Stimulated activated CD8-positive, alpha-beta memory T cell treated with anti-CD3 and anti-CD28 coated beads, Interleukin-15, amount 100 ng/mL, for 48 hours (primary cell): ENCODE results near the gene FAM163B.

Experiments used
- DNase-seq, 2 donors: peaks; one replicate each; pipeline ENCODE4 v3.0.0-alpha.2; 2020; ENCODE audit warnings: low read depth in 2 of 2

FAM163B gene

DNA sequence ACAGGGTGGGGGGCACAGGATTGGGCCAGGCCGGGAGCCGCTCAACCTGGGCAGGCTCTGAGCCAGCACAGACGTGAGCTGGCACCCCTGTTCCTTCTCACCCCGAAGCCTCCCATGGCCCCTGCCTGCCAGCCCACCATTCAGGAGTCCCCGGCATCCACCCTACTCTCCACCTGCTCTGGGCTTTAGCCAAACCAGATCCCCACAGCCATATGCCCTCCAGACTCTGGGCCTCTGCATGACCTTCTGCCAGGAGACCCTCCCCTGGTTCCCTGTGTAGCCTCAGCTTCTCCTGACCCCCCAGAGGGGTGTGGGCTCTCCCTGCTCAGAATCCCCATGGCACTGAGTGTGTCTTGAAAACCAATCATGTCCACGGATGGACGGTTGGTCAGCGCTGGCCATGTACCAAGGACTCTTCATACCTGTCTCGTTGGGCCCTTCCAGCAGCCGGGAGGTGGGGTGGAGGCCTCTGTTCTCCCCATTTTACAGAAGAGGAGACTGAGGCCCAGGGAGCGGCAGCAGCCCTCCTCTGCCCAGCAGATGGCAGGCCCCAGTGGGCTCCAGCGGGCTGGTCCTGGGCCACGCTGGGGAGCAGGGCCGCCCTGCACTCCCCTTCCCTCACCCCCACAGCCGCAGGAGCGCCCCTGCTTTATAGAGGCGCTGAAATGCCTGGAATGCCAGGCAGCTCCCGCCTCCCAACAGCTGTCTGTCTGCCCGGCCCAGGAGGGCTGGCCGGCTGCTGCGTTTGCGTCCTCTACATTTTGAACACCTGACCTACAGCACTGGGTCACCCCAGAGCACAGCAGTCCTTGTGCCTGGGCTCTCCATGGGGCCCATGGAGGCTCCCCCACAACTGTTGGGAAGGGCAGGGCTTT is 81.0 kb downstream of the FAM163B start:
- no peak for DNase-seq

DNA sequence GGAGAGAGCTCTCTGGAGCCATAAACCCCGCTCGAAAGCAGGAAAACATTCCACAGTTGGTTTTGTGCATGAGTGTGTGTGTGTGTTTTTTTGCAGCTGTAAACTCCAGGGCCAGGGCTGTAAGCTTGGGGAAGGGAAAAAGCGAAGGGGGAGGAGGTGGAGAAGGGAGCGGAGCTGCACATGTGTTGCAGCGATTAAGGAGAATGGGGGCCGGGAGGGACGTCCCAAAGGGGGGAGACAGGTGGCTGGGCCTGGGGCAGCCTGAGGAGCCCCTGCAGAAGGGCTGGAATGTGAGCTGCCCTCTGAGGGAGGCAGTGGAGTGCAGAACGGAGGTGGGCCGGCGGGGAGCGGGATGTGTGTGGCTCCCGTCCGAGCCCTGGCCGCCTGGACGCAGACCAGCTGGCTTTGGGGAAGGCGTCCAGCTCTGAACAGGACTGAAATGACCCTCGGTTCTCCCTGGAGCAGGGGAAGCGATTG is 81.7 kb downstream of the FAM163B start:
- no peak for DNase-seq
